HepG2 (cell line): ENCODE results near the gene STIP1. TPM values are rescaled to one million over a fixed set of nuclear protein-coding genes. Genes with fewer than 3 reads are reported as not detected.

Experiments used
- CBX1 ChIP-seq: IDR thresholded peaks from one replicate; pipeline ENCODE4 v1.6.1; 2016; ENCODE audit warnings: antibody characterized with exemption, low read depth
- CEBPB ChIP-seq: IDR thresholded peaks from 2 replicates; pipeline ENCODE4 v1.6.1; 2011; ENCODE audit warnings: low read depth, low read length, improper control_type of control experiment, borderline replicate concordance
- CREM ChIP-seq, 2 experiments: sonication (generic) in 1 of 2; formaldehyde crosslinking in 1 of 2; IDR thresholded peaks; 2 replicates each; pipeline versions ENCODE4 v1.4.0 to v1.6.1; 2016 to 2020; ENCODE audit warnings: antibody characterized with exemption in 1 of 2, mild to moderate bottlenecking in 1 of 2, missing genetic modification reagents in 1 of 2
- DZIP1 ChIP-seq: sonication (generic); formaldehyde crosslinking; IDR thresholded peaks from 2 replicates; pipeline ENCODE4 v1.5.0; 2020; ENCODE audit warnings: mild to moderate bottlenecking, missing genetic modification reagents
- FOXP1 ChIP-seq, 2 experiments: fragments of 450-650 bp in 1 of 2; IDR thresholded peaks; 2 replicates each; pipeline ENCODE4 v1.6.1; 2017 to 2018; ENCODE audit warnings: antibody characterized with exemption in 1 of 2
- HES4 ChIP-seq: sonication (generic); formaldehyde crosslinking; IDR thresholded peaks from 2 replicates; pipeline ENCODE4 v1.9.0; 2021; ENCODE audit warnings: mild to moderate bottlenecking, missing genetic modification reagents, borderline replicate concordance
- LCORL ChIP-seq, 2 experiments: fragments of 450-650 bp in 1 of 2; sonication (generic) in 1 of 2; formaldehyde crosslinking in 1 of 2; IDR thresholded peaks; 2 replicates each; pipeline versions ENCODE4 v1.5.0 to v1.6.1; 2017 to 2020; ENCODE audit warnings: antibody characterized with exemption in 1 of 2, missing genetic modification reagents in 1 of 2
- REL ChIP-seq: sonication (generic); formaldehyde crosslinking; conservative IDR thresholded peaks from 2 replicates; pipeline ENCODE4 v1.8.0; 2022; ENCODE audit warnings: mild to moderate bottlenecking, missing genetic modification reagents, moderate library complexity
- SETDB1 ChIP-seq: sonication (generic); formaldehyde crosslinking; IDR thresholded peaks from 2 replicates; pipeline ENCODE4 v1.5.1; 2020; ENCODE audit warnings: missing genetic modification reagents, mild to moderate bottlenecking, borderline replicate concordance
- SIN3B ChIP-seq: fragments of 150-350 bp; IDR thresholded peaks from 2 replicates; pipeline ENCODE4 v1.6.1; 2014; ENCODE audit warnings: low read length
- SP2 ChIP-seq: sonication (generic); formaldehyde crosslinking; IDR thresholded peaks from 2 replicates; pipeline ENCODE4 v1.5.1; 2020; ENCODE audit warnings: mild to moderate bottlenecking, missing genetic modification reagents
- STAT5B ChIP-seq: sonication (generic); formaldehyde crosslinking; IDR thresholded peaks from 2 replicates; pipeline ENCODE4 v1.4.0; 2020; ENCODE audit warnings: missing genetic modification reagents
- TGIF2 ChIP-seq: IDR thresholded peaks from 2 replicates; pipeline ENCODE4 v1.6.1; 2016; ENCODE audit warnings: control low read depth, missing compliant biosample characterization
- WIZ ChIP-seq: sonication (generic); formaldehyde crosslinking; IDR thresholded peaks from 2 replicates; pipeline ENCODE4 v1.5.1; 2020; ENCODE audit warnings: mild to moderate bottlenecking, missing genetic modification reagents
- XBP1 ChIP-seq: sonication (generic); formaldehyde crosslinking; IDR thresholded peaks from 2 replicates; pipeline ENCODE4 v1.5.0; 2020; ENCODE audit warnings: missing genetic modification reagents
- YY1 ChIP-seq: IDR thresholded peaks from 2 replicates; pipeline ENCODE4 v1.6.1; 2011; ENCODE audit warnings: low read length, low read depth, moderate library complexity, mild to moderate bottlenecking; ENCODE audit not compliant: insufficient read depth, insufficient replicate concordance
- ZBTB10 ChIP-seq: sonication (generic); formaldehyde crosslinking; IDR thresholded peaks from 2 replicates; pipeline ENCODE4 v1.4.0; 2020; ENCODE audit warnings: missing genetic modification reagents, borderline replicate concordance
- ZNF121 ChIP-seq: sonication (generic); formaldehyde crosslinking; IDR thresholded peaks from 2 replicates; pipeline ENCODE4 v1.5.0; 2020; ENCODE audit warnings: mild to moderate bottlenecking, missing genetic modification reagents
- ZNF224 ChIP-seq: sonication (generic); formaldehyde crosslinking; IDR thresholded peaks from 2 replicates; pipeline ENCODE4 v1.5.0; 2020; ENCODE audit warnings: mild to moderate bottlenecking, missing genetic modification reagents
- ZNF235 ChIP-seq: sonication (generic); formaldehyde crosslinking; IDR thresholded peaks from 2 replicates; pipeline ENCODE4 v1.8.1; 2023; ENCODE audit warnings: mild to moderate bottlenecking, missing genetic modification reagents, borderline replicate concordance
- ZNF264 ChIP-seq: sonication (generic); formaldehyde crosslinking; IDR thresholded peaks from 2 replicates; pipeline ENCODE4 v1.4.0; 2020; ENCODE audit warnings: missing genetic modification reagents
- ZNF282 ChIP-seq: fragments of 450-650 bp; IDR thresholded peaks from 2 replicates; pipeline ENCODE4 v1.6.1; 2018; ENCODE audit not compliant: partially characterized antibody
- ZNF362 ChIP-seq: sonication (generic); formaldehyde crosslinking; IDR thresholded peaks from 2 replicates; pipeline ENCODE4 v1.4.0; 2020; ENCODE audit warnings: missing genetic modification reagents, mild to moderate bottlenecking, borderline replicate concordance
- ZNF598 ChIP-seq: sonication (generic); formaldehyde crosslinking; IDR thresholded peaks from 2 replicates; pipeline ENCODE4 v1.5.1; 2020; ENCODE audit warnings: mild to moderate bottlenecking, missing genetic modification reagents, borderline replicate concordance
- ZNF782 ChIP-seq: sonication (generic); formaldehyde crosslinking; IDR thresholded peaks from 2 replicates; pipeline ENCODE4 v1.4.0; 2020; ENCODE audit warnings: missing genetic modification reagents, mild to moderate bottlenecking, borderline replicate concordance
- polyA plus RNA-seq, 8 experiments: library from polyadenylated mRNA; depleted of rRNA in 3 of 8; stranded (reverse) in 7 of 8; unstranded in 1 of 8; fragments of >200 nt; fragmentation: Illumina TruSeq in 4 of 8; extraction: Trizol in 4 of 8; gene quantifications; 2 replicates each; pipeline versions ENCODE4 v1.2.1 to v1.2.3, GENCODE V29; 2011 to 2016; ENCODE audit warnings: low read depth in 4 of 8, missing spikeins in 1 of 8, mixed read lengths in 1 of 8; ENCODE audit not compliant: insufficient read depth in 1 of 8
- total RNA-seq, 5 experiments: library from RNA; depleted of rRNA; stranded (reverse); fragments of >200 nt; fragmentation: Illumina TruSeq; extraction: Trizol; gene quantifications; 2 replicates each; pipeline ENCODE4 v1.2.3, GENCODE V29; 2016; ENCODE audit warnings: low read depth in 1 of 5

STIP1 gene
- total and polyA plus RNA-seq, 2 of the 13 experiments (the other 11 are each of a cell fraction or from before 2014, with no cell fraction given) = 81.1 to 217 TPM

GRCh38 chr11:64233913-64234586 is 48.1 kb downstream of the STIP1 start, which contains the start of gene VEGFB (continued):
- no peak for TF ChIP-seq XBP1 (CRISPR knock-in tag)
- TF ChIP-seq TGIF2 (CRISPR knock-in tag) = no peak
- TF ChIP-seq ZNF264 (CRISPR knock-in tag) = no peak
- no peak for TF ChIP-seq ZNF362 (CRISPR knock-in tag)
- no peak for TF ChIP-seq CREM (IDR thresholded peaks at IDR 0.05)
- TF ChIP-seq CREM (CRISPR knock-in tag; IDR thresholded peaks at IDR 0.05) = no peak
- TF ChIP-seq ZNF121 (CRISPR knock-in tag) = no peak
- no peak for TF ChIP-seq ZNF782 (CRISPR knock-in tag)
- no peak for TF ChIP-seq FOXP1 (IDR thresholded peaks at IDR 0.05)
- no peak for TF ChIP-seq FOXP1 (CRISPR knock-in tag; IDR thresholded peaks at IDR 0.05)
- TF ChIP-seq WIZ (CRISPR knock-in tag) = no peak
- no peak for TF ChIP-seq HES4 (CRISPR knock-in tag)
- no peak for TF ChIP-seq LCORL (IDR thresholded peaks at IDR 0.05)
- TF ChIP-seq LCORL (CRISPR knock-in tag; IDR thresholded peaks at IDR 0.05) = peak; percentile 30; the same call in 1 of the 2 replicates
- no peak for TF ChIP-seq ZNF282
- TF ChIP-seq ZNF224 (CRISPR knock-in tag) = no peak
- no peak for TF ChIP-seq SP2 (CRISPR knock-in tag)
- TF ChIP-seq SETDB1 (CRISPR knock-in tag) = no peak
- TF ChIP-seq ZNF235 (CRISPR knock-in tag) = no peak
- no peak for TF ChIP-seq DZIP1
- TF ChIP-seq SIN3B = no peak
- 0 out of 2 replicates have a peak, but pooled peaks have one; percentile 34 for TF ChIP-seq ZBTB10
- no peak for TF ChIP-seq ZNF598
- no peak for TF ChIP-seq STAT5B (CRISPR knock-in tag)
- no peak for TF ChIP-seq CBX1
- TF ChIP-seq YY1 = no peak
- no peak for TF ChIP-seq CEBPB
- no peak for TF ChIP-seq REL (CRISPR knock-in tag)
